OCI-LY3 (cell line): ENCODE results near the gene PLAC8L1.

Experiments
- H2AFZ ChIP-seq: fragments of 200-600, 300-600 bp; shearing (Covaris generic); 2 replicates; pipeline ENCODE4 v1.6.0; 2014; ENCODE audit warnings: antibody characterized with exemption, low read depth, low read length
- H3K27ac ChIP-seq: fragments of 200-600, 300-600 bp; sonication (generic); 2 replicates; pipeline ENCODE4 v1.5.1; 2014; ENCODE audit warnings: mild to moderate bottlenecking, low read length, moderate library complexity, mixed read lengths
- H3K27me3 ChIP-seq: fragments of 200-600, 300-600 bp; sonication (generic); 2 replicates; pipeline ENCODE4 v1.6.1; 2014; ENCODE audit warnings: low read depth, low read length, mixed read lengths
- H3K36me3 ChIP-seq: fragments of 200-600, 300-600 bp; sonication (generic); replicated peaks from 2 replicates; pipeline ENCODE3; 2014; ENCODE audit warnings: low read depth, low read length, mixed read lengths
- H3K4me1 ChIP-seq: fragments of 300-600, 200-600 bp; sonication (generic); 2 replicates; pipeline ENCODE4 v1.6.1; 2014; ENCODE audit warnings: low read length, mixed read lengths
- H3K4me2 ChIP-seq: fragments of 200-600, 300-600 bp; sonication (generic); 2 replicates; pipeline ENCODE4 v1.6.1; 2014; ENCODE audit warnings: low read length, mixed read lengths
- H3K4me3 ChIP-seq: fragments of 300-600, 200-600 bp; sonication (generic); 2 replicates; pipeline ENCODE4 v1.5.1; 2014; ENCODE audit warnings: antibody characterized with exemption, mild to moderate bottlenecking, low read length, moderate library complexity
- H3K79me2 ChIP-seq: fragments of 300-600, 200-600 bp; shearing (Covaris generic); 2 replicates; pipeline ENCODE4 v1.6.1; 2014; ENCODE audit warnings: mild to moderate bottlenecking, low read length, mixed read lengths
- H3K9ac ChIP-seq: fragments of 300-600, 200-600 bp; shearing (Covaris generic); 2 replicates; pipeline ENCODE4 v1.6.0; 2014; ENCODE audit warnings: mild to moderate bottlenecking, low read length, moderate library complexity
- H3K9me3 ChIP-seq: fragments of 200-600, 300-600 bp; shearing (Covaris generic); 2 replicates; pipeline ENCODE4 v1.6.1; 2014; ENCODE audit warnings: low read length, mixed read lengths; ENCODE audit not compliant: insufficient read depth
- H4K20me1 ChIP-seq: fragments of 200-600, 300-600 bp; sonication (generic); 2 replicates; pipeline ENCODE4 v1.6.1; 2016; ENCODE audit warnings: low read length, mixed read lengths; ENCODE audit not compliant: insufficient read depth
- CTCF ChIP-seq: fragments of 200-600, 300-600 bp; sonication (generic); IDR thresholded peaks from 2 replicates; pipeline ENCODE4 v1.5.1; 2014; ENCODE audit warnings: antibody characterized with exemption, low read length, low read depth
- EZH2phosphoT487 ChIP-seq: fragments of 200-600 bp; shearing (Covaris generic); IDR thresholded peaks from 2 replicates; pipeline ENCODE4 v1.6.1; 2018; ENCODE audit warnings: antibody characterized with exemption, mixed run types, low read depth

The PLAC8L1 gene

GRCh38 chr5:146048994-146049703, 56.2 kb downstream of the PLAC8L1 start:
- H3K36me3 ChIP-seq, result no peaks in the 10 kb centered on the region
- no peaks in the 10 kb centered on the region for H3K9me3 ChIP-seq
- no peak overlapping the region for H3K9ac ChIP-seq
- no peaks in the 10 kb centered on the region for H3K79me2 ChIP-seq
- H3K4me1 ChIP-seq, result no peaks in the 10 kb centered on the region
- H3K27me3 ChIP-seq, result peaks cover 4% of the 10 kb centered on the region; the same call in 1 of the 2 replicates
- no peaks in the 10 kb centered on the region for H4K20me1 ChIP-seq
- no peak overlapping the region for H3K4me3 ChIP-seq
- 0 out of 2 replicates have a peak overlapping the region, but pooled peaks have one; percentile 14 for H3K4me2 ChIP-seq
- 0 out of 2 replicates have a peak overlapping the region, but pooled peaks have one; percentile 39 for H2AFZ ChIP-seq
- H3K27ac ChIP-seq, result no peak overlapping the region
- TF ChIP-seq EZH2phosphoT487 (no peak), CTCF (peak; percentile 63)

- no peak overlapping the region for H3K9ac ChIP-seq
- H3K27ac ChIP-seq, result no peak overlapping the region
- H3K79me2 ChIP-seq, result no peaks in the 10 kb centered on the region
- no peak overlapping the region for H3K4me2 ChIP-seq
- no peak overlapping the region for H3K4me3 ChIP-seq
- H3K9me3 ChIP-seq, result no peaks in the 10 kb centered on the region
- no peak overlapping the region for H2AFZ ChIP-seq
- no peaks in the 10 kb centered on the region for H3K4me1 ChIP-seq
- no peaks in the 10 kb centered on the region for H4K20me1 ChIP-seq
- peaks cover 4% of the 10 kb centered on the region; the same call in 1 of the 2 replicates for H3K27me3 ChIP-seq
- H3K36me3 ChIP-seq, result no peaks in the 10 kb centered on the region
- TF ChIP-seq EZH2phosphoT487, result no peak
- TF ChIP-seq CTCF, result no peak
These were observed 58.0 kb downstream of the PLAC8L1 start for GRCh38 chr5:146047396-146047795.

- H3K36me3 ChIP-seq, result no peaks in the 10 kb centered on the region
These were observed 61.7 kb downstream of the PLAC8L1 start for GRCh38 chr5:146043722-146044121.

More at GRCh38 chr5:146043722-146044121, 61.7 kb downstream of the PLAC8L1 start:
- Histone ChIP-seq H3K4me2 (no peak overlapping the region), H2AFZ (no peak overlapping the region), H3K27me3 (no peaks in the 10 kb centered on the region), H3K79me2 (no peaks in the 10 kb centered on the region), H3K9ac (no peak overlapping the region), H3K4me3 (no peak overlapping the region), H3K27ac (no peak overlapping the region), H3K9me3 (no peaks in the 10 kb centered on the region), H3K4me1 (peaks cover 12% of the 10 kb centered on the region), H4K20me1 (no peaks in the 10 kb centered on the region)
- TF ChIP-seq CTCF, result no peak
- no peak for TF ChIP-seq EZH2phosphoT487
